MM.1S (cell line): ENCODE results near the gene ISX.

ENCODE experiments used
- DNase-seq: peaks from one replicate; pipeline ENCODE4 v3.0.0-alpha.2; 2015
- H2AFZ ChIP-seq: fragments of 300-600 bp; sonication (generic); 2 replicates; pipeline ENCODE4 v1.6.0; 2016; ENCODE audit warnings: antibody characterized with exemption, low read length
- H3F3A ChIP-seq: fragments of 300-600 bp; sonication (generic); 2 replicates; pipeline ENCODE4 v1.6.1; 2016; ENCODE audit warnings: mild to moderate bottlenecking, antibody characterized with exemption, low read length, moderate library complexity, mixed read lengths; ENCODE audit not compliant: insufficient read depth
- H3K27ac ChIP-seq: fragments of 300-600 bp; sonication (generic); 2 replicates; pipeline ENCODE4 v1.5.1; 2016; ENCODE audit warnings: mild to moderate bottlenecking, low read length
- H3K27me3 ChIP-seq: fragments of 300-600 bp; sonication (generic); replicated peaks from 2 replicates; pipeline ENCODE4 v1.6.0; 2016; ENCODE audit warnings: low read length; ENCODE audit not compliant: insufficient read depth
- H3K36me3 ChIP-seq: fragments of 300-600 bp; sonication (generic); replicated peaks from 2 replicates; pipeline ENCODE4 v1.6.1; 2016; ENCODE audit warnings: mild to moderate bottlenecking, low read length, mixed read lengths; ENCODE audit not compliant: insufficient read depth
- H3K4me1 ChIP-seq: fragments of 300-600 bp; sonication (generic); 2 replicates; pipeline ENCODE4 v1.6.1; 2016; ENCODE audit warnings: low read length, mixed read lengths
- H3K4me2 ChIP-seq: fragments of 300-600 bp; sonication (generic); 2 replicates; pipeline ENCODE4 v1.6.0; 2016; ENCODE audit warnings: low read depth, low read length
- H3K4me3 ChIP-seq: fragments of 300-600 bp; sonication (generic); 2 replicates; pipeline ENCODE4 v1.5.1; 2016; ENCODE audit warnings: low read length, mixed read lengths
- H3K79me2 ChIP-seq: fragments of 300-600 bp; sonication (generic); 2 replicates; pipeline ENCODE4 v1.6.1; 2016; ENCODE audit warnings: mixed run types, low read length, mixed read lengths
- H3K9ac ChIP-seq: fragments of 300-600 bp; sonication (generic); 2 replicates; pipeline ENCODE4 v1.6.1; 2016; ENCODE audit warnings: low read length, mixed read lengths
- H3K9me2 ChIP-seq: fragments of 300-600 bp; sonication (generic); replicated peaks from 2 replicates; pipeline ENCODE4 v1.6.1; 2016; ENCODE audit warnings: mild to moderate bottlenecking, low read length, mixed read lengths; ENCODE audit not compliant: insufficient read depth
- H3K9me3 ChIP-seq: fragments of 300-600 bp; sonication (generic); replicated peaks from 2 replicates; pipeline ENCODE4 v1.6.1; 2016; ENCODE audit warnings: mild to moderate bottlenecking, low read length, mixed read lengths; ENCODE audit not compliant: insufficient read depth
- H4K20me1 ChIP-seq: fragments of 300-600 bp; sonication (generic); 2 replicates; pipeline ENCODE4 v1.6.1; 2016; ENCODE audit warnings: mild to moderate bottlenecking, low read length, moderate library complexity, mixed read lengths; ENCODE audit not compliant: insufficient read depth
- CTCF ChIP-seq: fragments of 300-600 bp; sonication (generic); IDR thresholded peaks from 2 replicates; pipeline ENCODE4 v1.5.1; 2016; ENCODE audit warnings: antibody characterized with exemption, low read length, mixed read lengths
- EZH2 ChIP-seq: fragments of 300-600 bp; sonication (generic); optimal IDR thresholded peaks from 2 replicates; pipeline ENCODE3; 2017; ENCODE audit warnings: low read depth, mild to moderate bottlenecking, antibody characterized with exemption, low read length, mixed read lengths
- EZH2phosphoT487 ChIP-seq: fragments of 300-600 bp; sonication (generic); IDR thresholded peaks from 2 replicates; pipeline ENCODE4 v1.6.1; 2018; ENCODE audit warnings: antibody characterized with exemption, low read length

The ISX gene

GRCh38 chr22:35021161-35021560 is 44.8 kb upstream of the ISX start:
- Histone ChIP-seq H3F3A (no peaks in the 10 kb centered on the region), H3K9ac (no peak overlapping the region), H3K9me3 (no peaks in the 10 kb centered on the region), H3K4me2 (no peak overlapping the region), H3K9me2 (no peaks in the 10 kb centered on the region), H3K4me3 (no peak overlapping the region), H3K79me2 (no peaks in the 10 kb centered on the region), H2AFZ (no peak overlapping the region), H4K20me1 (no peaks in the 10 kb centered on the region), H3K36me3 (no peaks in the 10 kb centered on the region), H3K27ac (no peak overlapping the region), H3K27me3 (no peaks in the 10 kb centered on the region), H3K4me1 (no peaks in the 10 kb centered on the region)
- TF ChIP-seq CTCF (no peak), EZH2 (no peak)
- no peak for DNase-seq

- Histone ChIP-seq H3K4me1 (no peaks in the 10 kb centered on the region), H3K9ac (no peak overlapping the region), H3K27ac (no peak overlapping the region), H3K4me2 (no peak overlapping the region), H3K4me3 (no peak overlapping the region), H3K36me3 (no peaks in the 10 kb centered on the region), H3K79me2 (no peaks in the 10 kb centered on the region), H4K20me1 (no peaks in the 10 kb centered on the region), H3K9me3 (no peaks in the 10 kb centered on the region), H3F3A (no peaks in the 10 kb centered on the region), H3K27me3 (no peaks in the 10 kb centered on the region), H2AFZ (no peak overlapping the region), H3K9me2 (no peaks in the 10 kb centered on the region)
- TF ChIP-seq EZH2 (no peak), EZH2phosphoT487 (no peak), CTCF (no peak)
- no peak for DNase-seq
Measured at GRCh38 chr22:35022291-35022690, 43.7 kb upstream of the ISX start.

GRCh38 chr22:35023692-35024363 is 42.1 kb upstream of the ISX start:
- H3K79me2 ChIP-seq = no peaks in the 10 kb centered on the region
- H2AFZ ChIP-seq = no peak overlapping the region
- H4K20me1 ChIP-seq = no peaks in the 10 kb centered on the region
- H3K9me2 ChIP-seq = no peaks in the 10 kb centered on the region
- no peaks in the 10 kb centered on the region for H3K27me3 ChIP-seq
- TF ChIP-seq EZH2 (no peak), EZH2phosphoT487 (no peak), CTCF (peak; percentile 96)
- H3K27ac ChIP-seq = no peak overlapping the region
- no peak overlapping the region for H3K4me3 ChIP-seq
- no peaks in the 10 kb centered on the region for H3K36me3 ChIP-seq
- peak; percentile 65 for DNase-seq
- no peaks in the 10 kb centered on the region for H3K4me1 ChIP-seq
- peak overlapping the region; percentile 37; the same call in 1 of the 2 replicates for H3K4me2 ChIP-seq
- no peaks in the 10 kb centered on the region for H3K9me3 ChIP-seq
- no peaks in the 10 kb centered on the region for H3F3A ChIP-seq
- no peak overlapping the region for H3K9ac ChIP-seq
